B cell (primary cell): ENCODE data around the gene NUP93. TPM values are rescaled to one million over a fixed set of nuclear protein-coding genes. Genes with fewer than 3 reads are reported as not detected.
"Not testable (repeated sequence)": the region's sequence is repeated elsewhere in the genome, so short reads cannot be mapped to it uniquely, and the experiment has no call there.

Source experiments
- ATAC-seq: fragments of 200-7000 bp; cut with Tn5 transposase; one replicate; pipeline ENCODE4 v1.10.0; 2021; ENCODE audit warnings: low read depth, mild to moderate bottlenecking, moderate number of reproducible peaks, moderate library complexity
- CTCF ChIA-PET: fragments of 350-600 bp; sonication (Branson Sonifier 250); formaldehyde crosslinking; loops from one replicate; lab custom pipeline; 2021; ENCODE audit warnings: antibody characterized with exemption, inconsistent platforms; lab: Charles Lee
- POLR2A ChIA-PET: fragments of 350-600 bp; sonication (Branson Sonifier 250); formaldehyde crosslinking; loops from one replicate; lab custom pipeline; 2021; ENCODE audit warnings: antibody characterized with exemption; lab: Charles Lee
- DNase-seq: peaks from one replicate; pipeline ENCODE4 v3.0.0; 2013
- H2AFZ ChIP-seq: 2 replicates; pipeline ENCODE4 v1.6.1; 2012; ENCODE audit warnings: mild to moderate bottlenecking, low read depth, low read length; ENCODE audit not compliant: insufficient read depth, poor library complexity, severe bottlenecking
- H3K27ac ChIP-seq, 2 donors: 1 replicate in 1 of 2; 2 replicates in 1 of 2; pipeline ENCODE4 v1.5.1; 2012 to 2013; ENCODE audit warnings: low read length in 2 of 2, mild to moderate bottlenecking in 2 of 2, moderate library complexity in 1 of 2
- H3K27me3 ChIP-seq, 4 experiments: fragments of 200-600 bp in 1 of 4; sonication (generic) in 1 of 4; replicated peaks in 1 of 4; 1 replicate in 2 of 4; 2 replicates in 2 of 4; pipeline versions ENCODE4 v1.6.1 to v1.7.0; 2013 to 2016; ENCODE audit warnings: low read length in 3 of 4, mild to moderate bottlenecking in 2 of 4, mixed read lengths in 1 of 4, moderate library complexity in 1 of 4; ENCODE audit not compliant: insufficient read depth in 4 of 4, control insufficient read depth in 3 of 4; ENCODE audit errors: control extremely low read depth in 1 of 4
- H3K36me3 ChIP-seq, 2 experiments: replicated peaks in 1 of 2; 1 replicate in 1 of 2; 2 replicates in 1 of 2; pipeline versions ENCODE4 v1.6.1 to v1.7.1; 2013; ENCODE audit warnings: low read length in 1 of 2; ENCODE audit not compliant: insufficient read depth in 2 of 2, control insufficient read depth in 1 of 2; ENCODE audit errors: control extremely low read depth in 1 of 2, extremely low read depth in 1 of 2
- H3K4me1 ChIP-seq, 2 donors: fragments of 200-600 bp in 1 of 2; sonication (generic) in 1 of 2; 1 replicate in 1 of 2; 2 replicates in 1 of 2; pipeline versions ENCODE4 v1.5.1 to v1.6.1; 2013 to 2017; ENCODE audit warnings: low read length in 2 of 2; ENCODE audit not compliant: control insufficient read depth in 2 of 2, insufficient read depth in 2 of 2
- H3K4me2 ChIP-seq: replicated peaks from 2 replicates; pipeline ENCODE3; 2012; ENCODE audit warnings: mild to moderate bottlenecking, low read depth, low read length; ENCODE audit not compliant: poor library complexity, severe bottlenecking
- H3K4me3 ChIP-seq, 5 experiments: fragments of 200-600 bp in 1 of 5; sonication (generic) in 1 of 5; 1 replicate in 3 of 5; 2 replicates in 2 of 5; pipeline versions ENCODE4 v1.5.1 to v1.7.0; 2011 to 2016; ENCODE audit warnings: low read length in 4 of 5, mild to moderate bottlenecking in 4 of 5, low read depth in 2 of 5, control low read depth in 1 of 5, moderate library complexity in 1 of 5; ENCODE audit not compliant: insufficient read depth in 1 of 5; ENCODE audit errors: control extremely low read depth in 1 of 5, extremely low read depth in 1 of 5
- H3K79me2 ChIP-seq: fragments of 200-600 bp; sonication (generic); one replicate; pipeline ENCODE4 v1.6.0; 2016; ENCODE audit warnings: low read length; ENCODE audit not compliant: control insufficient read depth, insufficient read depth
- H3K9ac ChIP-seq: fragments of 200-600 bp; sonication (generic); 2 replicates; pipeline ENCODE4 v1.6.1; 2017; ENCODE audit warnings: mild to moderate bottlenecking, low read length, moderate library complexity
- H3K9me3 ChIP-seq, 3 donors: one replicate each; pipeline versions ENCODE4 v1.6.1 to v1.7.1; 2013; ENCODE audit warnings: low read length in 2 of 3; ENCODE audit not compliant: control insufficient read depth in 2 of 3, insufficient read depth in 1 of 3; ENCODE audit errors: control extremely low read depth in 1 of 3
- H4K20me1 ChIP-seq: 2 replicates; pipeline ENCODE4 v1.6.0; 2012; ENCODE audit warnings: mild to moderate bottlenecking, low read length; ENCODE audit not compliant: insufficient read depth, control insufficient read depth, poor library complexity, severe bottlenecking
- H3K27ac Mint-ChIP-seq: one replicate; pipeline ENCODE4 v1.8.0; 2021; ENCODE audit warnings: mixed read lengths
- H3K27me3 Mint-ChIP-seq: one replicate; pipeline ENCODE4 v1.8.0; 2021; ENCODE audit warnings: mixed read lengths
- H3K4me1 Mint-ChIP-seq: one replicate; pipeline ENCODE4 v1.8.0; 2021; ENCODE audit warnings: mixed read lengths
- H3K4me3 Mint-ChIP-seq: one replicate; pipeline ENCODE4 v1.8.0; 2021; ENCODE audit warnings: mixed read lengths
- H3K9me3 Mint-ChIP-seq: one replicate; pipeline ENCODE4 v1.8.0; 2022; ENCODE audit warnings: mixed read lengths; ENCODE audit not compliant: insufficient read depth
- EZH2 ChIP-seq: IDR thresholded peaks from 2 replicates; pipeline ENCODE4 v1.6.1; 2012; ENCODE audit warnings: borderline replicate concordance, low read depth, mild to moderate bottlenecking, moderate library complexity, low read length; ENCODE audit not compliant: insufficient read depth, poor library complexity, severe bottlenecking
- WGBS: methylation state at CpG from one replicate; pipeline ENCODE4 v1.1.5; 2013; ENCODE audit warnings: missing lambda C conversion rate; ENCODE audit not compliant: insufficient coverage; 5-methylcytosine and 5-hydroxymethylcytosine counted together
- intact Hi-C: fragments of 100-400 bp; cut with micrococcal nuclease; formaldehyde crosslinking; loops from one replicate; pipeline ENCODE4 v1.10.0; 2022
- polyA plus RNA-seq: library from polyadenylated mRNA; depleted of rRNA; stranded (reverse); fragments of >200 nt; gene quantifications from 2 replicates; pipeline ENCODE4 v1.2.3, GENCODE V29; 2012
- total RNA-seq, 2 donors: library from RNA; stranded (reverse); fragments of 120-200 nt in 1 of 2; gene quantifications; 1 replicate in 1 of 2; 2 replicates in 1 of 2; pipeline versions ENCODE4 v1.2.3 to v1.2.4, GENCODE V29; 2013 to 2022
- TF ChIP-seq, protein P1 (sequence below): fragments of 200-600 bp; IDR thresholded peaks from one replicate; pipeline ENCODE4 v1.8.0; 2022; ENCODE audit warnings: antibody characterized with exemption, mild to moderate bottlenecking

NUP93 gene
- total and polyA plus RNA-seq, 2 donors (not counting 1 experiment from before 2014, with no cell fraction given) = 23.6 to 64.6 TPM

DNA sequence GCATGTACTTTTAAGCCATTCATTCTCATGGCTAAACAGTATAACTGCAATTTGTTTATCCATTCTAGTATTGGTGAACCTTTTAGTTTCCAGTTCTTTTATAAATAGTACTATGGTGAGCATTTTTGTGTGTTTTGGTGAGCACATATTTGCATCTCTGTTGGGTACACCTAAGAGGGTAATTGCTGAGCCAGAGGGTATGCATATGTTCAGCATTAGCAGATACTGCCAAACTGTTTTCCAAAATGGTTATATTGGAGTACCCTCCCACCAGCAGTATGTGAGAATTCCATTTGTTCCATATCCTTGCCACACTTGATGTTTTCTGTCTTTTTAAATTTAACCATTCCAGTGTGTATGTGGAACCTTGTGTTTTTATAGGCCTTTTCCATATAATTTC lies 81.0 kb downstream of the NUP93 start:
- no peak for ATAC-seq
- H4K20me1 ChIP-seq = no peaks in the 10 kb centered on the region
- H3K36me3 ChIP-seq = peaks cover 4 to 15% of the 10 kb centered on the region in 2 experiments
- Mint-ChIP-seq H3K27ac (no peak overlapping the region), H3K9me3 (no peaks in the 10 kb centered on the region), H3K27me3 (no peaks in the 10 kb centered on the region), H3K4me3 (no peak overlapping the region), H3K4me1 (no peaks in the 10 kb centered on the region)
- TF ChIP-seq, protein P1, sequence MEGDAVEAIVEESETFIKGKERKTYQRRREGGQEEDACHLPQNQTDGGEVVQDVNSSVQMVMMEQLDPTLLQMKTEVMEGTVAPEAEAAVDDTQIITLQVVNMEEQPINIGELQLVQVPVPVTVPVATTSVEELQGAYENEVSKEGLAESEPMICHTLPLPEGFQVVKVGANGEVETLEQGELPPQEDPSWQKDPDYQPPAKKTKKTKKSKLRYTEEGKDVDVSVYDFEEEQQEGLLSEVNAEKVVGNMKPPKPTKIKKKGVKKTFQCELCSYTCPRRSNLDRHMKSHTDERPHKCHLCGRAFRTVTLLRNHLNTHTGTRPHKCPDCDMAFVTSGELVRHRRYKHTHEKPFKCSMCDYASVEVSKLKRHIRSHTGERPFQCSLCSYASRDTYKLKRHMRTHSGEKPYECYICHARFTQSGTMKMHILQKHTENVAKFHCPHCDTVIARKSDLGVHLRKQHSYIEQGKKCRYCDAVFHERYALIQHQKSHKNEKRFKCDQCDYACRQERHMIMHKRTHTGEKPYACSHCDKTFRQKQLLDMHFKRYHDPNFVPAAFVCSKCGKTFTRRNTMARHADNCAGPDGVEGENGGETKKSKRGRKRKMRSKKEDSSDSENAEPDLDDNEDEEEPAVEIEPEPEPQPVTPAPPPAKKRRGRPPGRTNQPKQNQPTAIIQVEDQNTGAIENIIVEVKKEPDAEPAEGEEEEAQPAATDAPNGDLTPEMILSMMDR = no peak
- TF ChIP-seq EZH2 = no peak
- no peaks in the 10 kb centered on the region for H3K9me3 ChIP-seq
- no peak overlapping the region for H3K9ac ChIP-seq
- no peak for DNase-seq
- H3K4me1 ChIP-seq = no peaks in the 10 kb centered on the region
- intact Hi-C loops = no loop called here
- no peak overlapping the region for H2AFZ ChIP-seq
- ChIA-PET POLR2A (no interaction called here), CTCF (no interaction called here)
- H3K79me2 ChIP-seq = no peaks in the 10 kb centered on the region
- H3K27ac ChIP-seq = no peak overlapping the region
- H3K4me2 ChIP-seq = no peak overlapping the region
- H3K4me3 ChIP-seq = no peak overlapping the region
- no peaks in the 10 kb centered on the region for H3K27me3 ChIP-seq

DNA sequence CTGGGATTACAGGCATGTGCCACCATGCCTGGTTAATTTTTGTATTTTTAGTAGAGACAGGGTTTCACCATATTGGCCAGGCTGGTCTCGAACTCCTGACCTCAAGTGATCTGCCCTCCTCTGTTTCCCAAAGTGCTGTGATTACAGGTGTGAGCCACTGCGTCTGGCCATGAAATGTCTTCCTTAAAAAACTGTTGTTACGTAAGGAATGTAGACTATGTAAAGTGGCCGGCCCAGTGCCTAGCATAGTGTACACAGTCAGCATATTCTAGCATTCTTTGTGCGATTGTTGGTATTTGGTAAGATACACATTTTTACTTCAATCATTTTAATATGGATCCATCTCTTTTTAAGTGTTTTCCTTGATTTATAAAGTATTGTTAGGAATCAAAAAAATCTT lies 81.7 kb downstream of the NUP93 start:
- H3K4me1 Mint-ChIP-seq, intact Hi-C loops, H3K4me1 ChIP-seq, H3K4me3 ChIP-seq, H3K27me3 Mint-ChIP-seq, CTCF ChIA-PET, POLR2A ChIA-PET, H3K79me2 ChIP-seq, H2AFZ ChIP-seq, H4K20me1 ChIP-seq, H3K4me2 ChIP-seq, H3K9me3 Mint-ChIP-seq, H3K9me3 ChIP-seq, H3K4me3 Mint-ChIP-seq, H3K27me3 ChIP-seq, DNase-seq, H3K36me3 ChIP-seq, H3K9ac ChIP-seq, H3K27ac Mint-ChIP-seq, H3K27ac ChIP-seq, ATAC-seq: not testable (repeated sequence)
- WGBS = no CpG with 5 or more reads among the region's 5 CpGs
